GM18909 (cell line): ENCODE data around the gene DPEP2.
"Not testable (repeated sequence)": the region's sequence is repeated elsewhere in the genome, so short reads cannot be mapped to it uniquely, and the experiment has no call there.

Source experiments
- ATAC-seq: cut with Tn5 transposase; IDR thresholded peaks from one replicate; pipeline ENCODE4 v1.9.1; 2021; ENCODE audit warnings: mild to moderate bottlenecking; ENCODE audit not compliant: unreplicated experiment, poor library complexity

Gene DPEP2

DNA sequence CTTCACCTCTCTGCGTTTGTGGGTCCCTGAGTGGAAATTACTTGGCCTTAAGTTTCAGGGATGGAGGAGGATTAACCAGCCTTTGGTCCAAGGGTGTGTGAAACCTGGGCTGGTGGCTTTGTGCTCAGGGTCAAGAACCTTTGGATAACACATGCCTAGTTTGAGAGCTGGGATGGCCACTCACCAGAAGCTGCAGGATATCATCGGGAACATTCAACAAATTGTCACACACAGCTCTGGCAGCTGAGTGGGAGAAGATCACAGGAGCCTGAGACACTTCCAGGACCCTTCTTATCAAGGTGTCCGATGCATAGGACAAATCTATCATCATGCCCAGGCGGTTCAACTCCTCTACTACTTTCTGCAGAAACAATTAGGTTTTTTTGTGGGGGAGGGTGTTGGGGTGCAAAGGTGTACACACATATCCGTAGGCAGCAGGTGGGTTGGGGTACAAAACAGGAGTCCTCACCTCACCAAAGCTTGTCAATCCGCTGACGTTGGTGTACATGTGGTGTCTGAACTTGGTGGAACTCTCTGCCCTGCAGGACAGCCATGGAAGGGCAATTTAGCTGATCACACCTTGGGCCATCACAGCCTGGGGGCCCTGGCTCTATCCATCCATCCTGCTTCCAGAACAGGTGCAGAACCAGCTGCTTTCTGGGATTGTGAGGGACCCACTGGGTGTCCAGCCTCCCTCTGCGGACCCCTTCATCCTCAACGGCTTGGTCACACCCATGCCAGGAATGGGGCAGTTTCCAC, 21.6 kb downstream of the DPEP2 start:
- ATAC-seq: no peak

GRCh38 chr16:67977005-67977404, 22.3 kb downstream of the DPEP2 start:
- ATAC-seq: no peak

DNA sequence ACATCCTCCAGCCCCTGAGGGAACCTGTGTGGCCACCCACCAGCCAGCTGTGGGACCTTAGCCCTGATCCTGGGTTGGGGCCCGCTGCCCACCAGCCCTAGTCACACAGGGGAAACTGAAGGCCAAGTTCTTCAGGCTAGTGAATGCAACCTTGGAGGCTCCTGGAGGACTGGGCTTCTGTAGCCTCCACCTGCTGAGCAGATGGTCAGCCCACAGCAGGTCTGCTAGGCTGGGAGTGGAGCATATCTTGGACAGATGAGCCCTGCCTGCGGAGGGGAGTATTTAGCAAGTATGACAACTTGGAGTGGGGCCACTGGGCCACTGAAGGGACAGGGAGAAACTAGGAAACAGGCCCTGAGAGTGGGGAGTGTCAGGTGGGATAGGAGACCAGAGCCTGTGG, 23.1 kb downstream of the DPEP2 start:
- ATAC-seq: no peak

DNA sequence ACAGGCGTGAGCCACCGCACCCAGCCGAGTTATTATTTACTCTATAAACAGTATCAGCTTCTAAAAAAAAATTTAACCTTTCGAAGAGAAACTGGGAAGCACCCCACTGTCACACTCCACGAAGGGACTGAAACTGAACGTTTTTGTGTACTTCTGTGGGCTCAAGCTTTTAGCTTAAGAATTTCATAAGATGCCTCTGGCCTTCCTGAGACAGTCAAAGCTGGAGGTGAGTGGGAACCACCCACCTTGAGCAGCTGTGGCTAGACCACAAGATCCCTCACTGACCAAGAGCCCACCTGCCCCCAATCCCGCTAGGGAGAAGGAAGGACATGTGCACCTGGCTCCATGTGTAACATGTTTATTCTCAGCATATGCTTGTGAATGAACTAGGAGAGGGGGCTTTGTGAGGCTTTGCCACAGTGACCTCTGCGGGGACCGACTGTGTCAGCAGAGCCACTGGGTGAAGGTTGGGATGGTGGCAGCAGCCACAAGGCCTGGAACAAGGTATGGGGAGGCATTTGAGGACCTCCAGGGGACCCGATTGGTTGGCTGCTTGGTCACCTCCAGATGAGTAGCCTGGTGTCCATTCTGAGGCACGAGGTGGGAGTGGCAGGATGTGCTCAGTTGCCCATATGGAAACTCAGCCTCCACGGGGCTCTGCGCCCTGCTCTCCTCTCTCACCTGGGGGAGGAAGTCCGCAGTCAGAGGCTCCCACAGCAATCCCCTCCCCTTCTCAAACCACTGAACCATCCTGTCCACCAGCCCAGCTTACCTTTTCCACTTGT, 23.8 kb downstream of the DPEP2 start:
- no peak for ATAC-seq

DNA sequence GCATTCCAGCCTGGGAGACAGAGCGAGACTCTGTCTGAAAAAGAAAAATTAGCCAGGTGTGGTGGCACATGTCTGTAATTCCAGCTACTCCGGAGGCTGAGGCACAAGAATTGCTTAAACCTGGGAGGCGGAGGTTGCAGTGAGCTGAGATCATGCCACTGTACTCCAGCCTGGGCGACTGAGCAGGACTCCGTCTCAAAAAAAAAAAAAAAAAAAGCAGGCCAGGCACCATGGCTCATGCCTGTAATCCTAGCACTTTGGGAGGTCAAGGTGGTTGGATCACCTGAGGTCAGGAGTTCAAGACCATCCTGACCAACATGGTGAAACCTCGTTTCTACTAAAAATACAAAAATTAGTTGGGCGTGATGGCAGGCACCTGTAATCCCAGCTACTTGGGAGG, 27.0 kb downstream of the DPEP2 start:
- ATAC-seq: not testable (repeated sequence)

DNA sequence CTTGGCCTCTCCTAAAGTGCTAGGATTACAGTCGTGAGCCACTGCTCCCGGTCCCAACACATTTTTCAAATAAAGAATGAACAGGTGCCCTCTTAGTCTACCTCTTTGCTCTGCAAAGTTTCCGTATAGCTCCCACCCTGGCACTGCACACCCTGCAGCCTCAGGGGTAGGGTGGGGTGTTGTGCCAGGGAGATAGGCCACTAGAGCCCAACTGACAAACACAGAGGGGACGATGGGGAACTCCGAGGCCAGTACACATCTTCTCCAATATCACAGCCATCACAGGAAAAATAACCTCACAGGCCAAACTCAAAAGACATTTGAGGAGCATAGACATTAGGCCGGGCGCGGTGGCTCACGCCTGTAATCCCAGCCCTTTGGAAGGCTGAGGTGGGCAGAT, 28.2 kb downstream of the DPEP2 start:
- ATAC-seq: no peak

- peak; percentile 1 for ATAC-seq
Measured at GRCh38 chr16:67969254-67970039, 29.8 kb downstream of the DPEP2 start.

GRCh38 chr16:67968400-67969253, 30.7 kb downstream of the DPEP2 start, which contains the start of gene SLC12A4:
Gene SLC12A4 (minus strand): TSS chr16:67968637. CDS start chr16:67968553, 84 bp downstream.
- peak; percentile 80 for ATAC-seq

GRCh38 chr16:67967958-67968399, 31.3 kb downstream of the DPEP2 start:
- peak; percentile 29 for ATAC-seq

DNA sequence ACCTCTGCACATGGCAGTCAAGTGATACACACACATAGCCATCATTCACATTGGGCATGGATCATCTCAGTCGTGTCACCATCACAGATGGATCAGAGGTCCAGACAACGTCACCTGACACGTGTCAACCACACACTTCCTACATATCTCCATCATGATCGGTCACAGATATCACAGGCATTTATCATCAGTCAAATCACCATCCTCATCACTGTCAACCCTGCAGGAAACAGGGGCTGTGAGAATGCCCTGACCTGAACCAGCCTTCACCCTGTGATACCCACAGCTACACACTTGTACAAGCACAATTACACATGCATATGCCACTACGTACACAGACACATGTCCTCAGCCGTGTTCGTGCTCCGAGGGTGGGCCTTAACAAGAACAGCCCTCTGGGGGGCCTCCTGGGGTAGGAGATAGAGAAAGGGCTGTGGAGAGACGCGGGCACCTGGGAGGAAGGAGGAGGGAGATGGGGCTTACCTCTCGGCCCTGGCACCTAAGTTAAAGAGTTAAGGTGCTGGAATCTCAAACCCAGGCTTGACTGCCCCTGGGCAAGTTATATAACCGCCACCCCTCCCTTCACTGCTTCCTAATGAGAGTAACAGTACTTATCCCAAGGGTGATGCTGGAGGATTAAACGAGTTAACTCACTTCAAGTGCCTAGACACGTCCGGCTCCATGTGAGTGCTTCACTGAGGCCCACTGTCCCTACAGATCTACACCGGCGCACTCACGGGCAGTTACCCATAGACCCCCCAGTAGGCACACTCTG, 31.9 kb downstream of the DPEP2 start:
- peak; percentile 3 for ATAC-seq

- ATAC-seq: no peak
Measured at GRCh38 chr16:67966549-67967182, 32.6 kb downstream of the DPEP2 start.

DNA sequence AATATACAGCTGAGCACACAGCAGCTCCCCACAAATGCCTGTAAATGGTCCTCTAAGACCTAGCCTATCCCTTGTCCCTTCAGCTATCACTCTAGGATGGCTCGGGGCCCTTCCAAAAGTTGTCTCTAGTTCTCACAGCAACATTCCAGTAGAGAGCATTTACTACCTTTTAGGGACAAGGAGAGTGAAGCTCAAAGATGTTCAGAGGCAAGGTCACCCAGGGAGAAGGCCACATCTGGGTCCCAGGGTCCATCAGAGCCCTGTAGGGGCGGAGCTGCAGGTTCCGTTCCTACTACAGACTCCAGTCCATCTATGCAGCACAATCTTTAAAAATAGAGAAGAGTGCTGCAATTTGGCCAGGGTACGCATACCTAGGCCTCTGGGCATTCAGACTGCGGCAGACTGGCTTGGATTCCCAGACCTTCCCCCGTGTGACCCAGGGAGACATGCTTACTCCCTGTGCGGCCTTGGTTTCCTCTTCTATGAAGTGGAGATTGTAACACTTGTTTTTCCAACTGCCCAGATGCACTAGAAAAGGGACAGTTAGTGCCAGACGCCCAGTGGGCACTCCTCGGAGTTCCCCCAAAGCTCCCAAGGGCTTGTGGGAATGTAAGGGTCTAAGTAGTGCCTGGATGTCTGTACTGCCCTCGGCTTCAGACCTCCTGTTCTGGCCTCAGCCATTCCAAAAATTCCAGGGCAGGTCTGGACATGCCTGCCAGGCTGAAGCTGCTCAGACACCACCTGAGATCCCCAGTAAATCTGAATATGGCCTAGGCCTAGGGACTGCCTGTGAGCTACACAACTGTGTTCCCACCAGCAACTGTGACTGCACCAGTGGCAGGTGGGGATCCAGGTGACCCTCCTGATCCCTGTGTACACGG, 33.4 kb downstream of the DPEP2 start:
- no peak for ATAC-seq

DNA sequence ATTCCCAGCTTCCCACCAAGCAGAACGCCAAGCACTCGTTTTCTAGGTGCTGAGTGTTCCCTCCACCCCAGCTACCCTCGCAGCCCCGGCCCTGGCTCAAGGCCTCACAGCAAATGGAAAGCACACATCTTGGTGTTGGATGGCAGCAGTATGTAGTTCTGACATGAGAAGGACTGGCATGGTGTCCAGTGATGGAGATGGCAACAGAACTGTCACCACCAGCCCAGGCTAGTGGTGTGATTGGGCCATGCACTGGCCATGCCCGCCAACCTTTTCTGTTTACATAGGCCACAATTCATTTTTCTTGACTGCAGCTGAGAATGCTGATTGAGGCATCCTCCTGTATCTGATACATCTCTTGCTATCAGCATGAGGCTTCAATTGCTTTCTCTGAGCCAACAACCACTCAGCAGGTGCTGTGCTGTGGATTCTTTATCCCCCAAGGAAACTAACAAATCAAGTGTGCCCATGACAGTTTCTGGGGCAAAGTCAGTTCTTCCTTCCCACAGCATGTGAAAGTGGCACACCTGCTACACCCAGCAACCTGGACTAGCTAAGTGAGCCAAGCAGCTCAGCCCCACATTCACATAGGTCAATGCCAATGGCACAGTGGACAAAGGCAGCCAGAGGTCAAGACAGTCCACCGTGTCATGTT, 34.7 kb downstream of the DPEP2 start:
- no peak for ATAC-seq

DNA sequence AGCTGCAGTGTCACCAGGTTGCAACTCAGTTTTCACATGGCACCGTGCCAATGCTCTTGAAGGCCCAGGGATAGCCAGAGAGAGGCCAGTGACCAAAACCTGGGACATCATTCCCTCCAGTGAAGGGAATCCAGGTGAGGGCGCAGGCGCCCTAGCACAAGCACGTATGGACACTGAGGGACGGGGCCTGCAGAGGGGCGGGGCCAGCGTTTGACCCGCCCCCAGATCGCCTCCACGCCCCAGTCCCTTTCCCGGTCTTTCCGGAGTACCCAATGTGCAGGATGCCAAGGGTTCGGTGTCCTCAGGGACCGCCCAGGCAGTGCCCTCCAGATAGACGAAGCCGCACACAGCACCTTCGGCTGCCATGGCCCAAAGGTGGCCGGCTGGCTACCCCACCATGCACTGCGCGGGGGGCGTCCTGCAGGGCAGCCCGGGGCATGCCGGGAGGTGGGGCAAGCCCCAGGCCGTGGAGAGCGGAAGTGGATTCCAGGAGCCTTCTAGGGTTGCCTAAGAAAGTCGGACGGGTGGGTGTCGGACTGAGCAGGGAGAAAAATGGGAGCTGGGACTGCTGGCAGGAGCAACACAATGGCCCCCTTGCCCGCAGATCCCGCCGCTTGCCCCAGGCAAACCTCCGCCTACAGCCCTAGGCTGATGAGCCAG, 35.5 kb downstream of the DPEP2 start:
- ATAC-seq: no peak

DNA sequence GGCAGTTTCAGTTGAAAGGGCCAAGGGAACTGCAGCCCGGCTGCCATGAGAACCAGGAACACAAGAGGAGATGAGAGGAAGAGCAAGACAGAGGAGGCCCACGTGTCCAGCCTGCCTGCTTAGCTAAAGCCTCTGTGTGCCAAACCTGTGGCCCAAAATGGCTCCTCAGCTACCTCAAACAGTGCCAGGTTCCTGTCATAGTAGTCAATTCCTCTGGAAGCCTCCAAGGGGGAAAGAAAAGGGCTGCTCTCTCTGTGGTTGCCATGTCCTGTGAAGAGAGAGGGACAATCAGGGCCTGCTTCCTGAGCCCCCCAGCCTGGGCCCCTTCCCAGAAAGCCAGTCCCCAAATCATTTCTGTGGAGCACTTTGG, 36.0 kb downstream of the DPEP2 start:
- no peak for ATAC-seq

DNA sequence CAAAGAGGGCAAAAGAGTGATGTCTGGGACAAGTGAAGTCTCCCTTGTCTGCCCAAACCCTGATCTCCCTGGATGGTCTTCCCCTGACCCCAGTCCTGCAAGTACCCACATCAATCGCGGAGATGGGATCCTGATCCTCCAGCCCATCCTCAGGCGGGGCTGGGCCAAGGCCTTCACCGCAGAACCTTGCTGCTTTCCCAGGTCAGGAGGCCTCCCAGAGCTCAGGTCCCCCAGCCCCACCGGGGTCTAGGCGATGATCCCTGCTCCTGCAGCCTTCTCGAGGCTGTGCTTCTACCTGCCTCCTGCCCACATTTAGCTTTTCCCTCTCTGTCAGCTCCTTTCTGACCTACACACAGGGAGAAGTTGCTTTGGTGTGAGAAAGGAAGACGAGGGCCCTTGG, 37.1 kb downstream of the DPEP2 start:
- no peak for ATAC-seq

DNA sequence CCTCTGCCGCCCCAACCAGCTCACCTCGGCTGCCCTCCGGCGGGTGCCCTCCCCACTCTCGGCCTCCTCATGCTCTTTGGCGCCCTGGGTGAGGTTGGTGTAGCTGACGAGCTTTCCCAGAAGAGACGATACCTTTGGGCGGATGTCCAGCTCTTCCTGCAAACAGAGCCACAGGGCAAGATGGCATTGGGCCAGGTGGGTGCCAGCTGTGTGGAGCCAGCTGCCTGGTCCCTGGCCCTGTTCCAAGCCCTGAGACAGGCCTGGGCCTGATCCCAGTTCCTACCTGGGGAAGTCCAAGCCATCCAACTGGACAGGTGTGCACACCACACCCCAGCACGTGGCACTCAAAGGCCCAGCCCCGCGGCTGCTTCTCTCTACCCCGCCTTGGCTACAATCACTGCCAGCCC, 37.7 kb downstream of the DPEP2 start:
- no peak for ATAC-seq
